ACHN (cell line): ENCODE results near the gene TRIM36.
A peak's percentile ranks its signal among the peaks of the same experiment; 100 is the strongest.

Source experiments
- DNase-seq: peaks from one replicate; pipeline ENCODE4 v3.0.0-alpha.2; 2015
- in situ Hi-C: cut with HindIII; loops from 2 replicates; pipeline ENCODE4 v1.10.0; 2017; ENCODE audit warnings: low sequenced_read_pairs, low pct_ligation_motif_present, low pct_unique_long_range_greater_than_20kb

TRIM36 gene, protein sequence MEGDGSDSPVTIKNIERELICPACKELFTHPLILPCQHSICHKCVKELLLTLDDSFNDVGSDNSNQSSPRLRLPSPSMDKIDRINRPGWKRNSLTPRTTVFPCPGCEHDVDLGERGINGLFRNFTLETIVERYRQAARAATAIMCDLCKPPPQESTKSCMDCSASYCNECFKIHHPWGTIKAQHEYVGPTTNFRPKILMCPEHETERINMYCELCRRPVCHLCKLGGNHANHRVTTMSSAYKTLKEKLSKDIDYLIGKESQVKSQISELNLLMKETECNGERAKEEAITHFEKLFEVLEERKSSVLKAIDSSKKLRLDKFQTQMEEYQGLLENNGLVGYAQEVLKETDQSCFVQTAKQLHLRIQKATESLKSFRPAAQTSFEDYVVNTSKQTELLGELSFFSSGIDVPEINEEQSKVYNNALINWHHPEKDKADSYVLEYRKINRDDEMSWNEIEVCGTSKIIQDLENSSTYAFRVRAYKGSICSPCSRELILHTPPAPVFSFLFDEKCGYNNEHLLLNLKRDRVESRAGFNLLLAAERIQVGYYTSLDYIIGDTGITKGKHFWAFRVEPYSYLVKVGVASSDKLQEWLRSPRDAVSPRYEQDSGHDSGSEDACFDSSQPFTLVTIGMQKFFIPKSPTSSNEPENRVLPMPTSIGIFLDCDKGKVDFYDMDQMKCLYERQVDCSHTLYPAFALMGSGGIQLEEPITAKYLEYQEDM

DNA sequence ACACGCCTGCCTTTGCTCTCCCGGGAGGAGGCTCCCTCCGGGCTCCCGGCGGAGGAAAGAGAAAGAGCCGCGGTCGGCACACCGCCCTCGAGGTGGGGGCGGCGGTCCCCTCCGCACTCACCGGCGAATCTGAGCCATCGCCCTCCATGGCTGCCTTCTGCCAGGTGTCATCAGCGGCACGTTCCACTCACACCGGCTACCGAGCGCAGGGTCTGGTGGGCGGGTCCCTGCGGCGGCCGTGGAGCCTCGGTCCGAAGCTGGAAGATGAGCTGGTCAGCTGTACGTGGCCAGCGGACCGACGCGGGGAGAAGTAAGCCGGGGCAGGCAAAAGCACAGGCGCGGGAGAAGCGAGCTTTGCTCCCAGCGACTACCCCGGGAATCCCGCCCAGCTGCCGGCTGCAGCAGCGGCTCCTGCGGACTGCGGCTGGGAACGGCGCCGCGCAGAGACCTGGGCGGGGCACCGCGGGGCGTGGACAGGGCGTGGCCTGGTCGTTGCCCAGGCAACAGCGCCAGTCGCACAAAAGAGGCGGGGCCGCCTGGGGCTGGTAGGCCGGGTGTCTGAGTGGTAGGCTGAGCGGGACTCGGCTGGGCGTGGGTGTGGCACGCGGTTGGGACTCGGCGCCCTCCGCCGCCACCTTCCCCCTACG is at the start of gene TRIM36:
TRIM36 (minus strand) TSS at position 422 of the 647 bp plus-strand sequence; CDS start at position 148, 274 bp downstream.
- in situ Hi-C loops: no loop called here
- peak; percentile 92 for DNase-seq

DNA sequence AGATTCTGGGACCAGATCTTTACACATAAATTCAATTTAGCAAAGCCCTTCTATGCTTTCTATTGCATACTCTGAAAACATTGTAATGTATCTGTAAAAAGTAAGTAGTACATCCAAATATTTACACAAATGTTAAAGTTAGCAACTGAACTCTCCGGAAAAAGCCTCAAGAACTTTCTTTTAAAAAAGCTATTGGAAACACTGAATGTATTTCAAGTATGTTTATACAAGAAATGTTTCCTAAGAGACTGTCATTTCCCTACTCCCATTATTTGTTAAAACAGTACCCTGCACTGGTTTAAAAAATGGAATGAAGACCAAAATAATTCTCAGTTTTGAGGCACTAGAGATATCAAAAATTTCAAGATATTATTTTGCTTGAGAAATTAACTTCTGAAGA is 44.8 kb upstream of the TRIM36 start:
- no peak for DNase-seq
- in situ Hi-C loops: no loop called here

DNA sequence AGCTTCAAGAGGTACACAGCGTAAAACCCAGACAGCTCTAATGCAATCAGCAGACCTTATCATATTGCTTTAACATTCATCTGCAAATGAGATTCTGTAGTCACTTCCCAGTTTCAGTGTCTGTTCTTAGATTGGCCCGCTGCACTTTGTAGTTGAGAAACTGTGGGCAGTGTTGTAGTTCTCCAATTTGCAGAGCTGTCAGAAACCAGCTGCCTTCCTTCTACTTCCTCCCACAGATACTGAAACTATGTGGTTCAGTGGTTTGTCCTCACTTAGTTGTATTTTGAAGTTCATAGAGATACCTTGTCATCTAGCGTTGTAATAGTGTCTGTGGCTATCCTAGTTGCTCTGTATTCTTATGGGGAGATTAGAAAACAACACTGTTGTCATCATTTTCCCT is 39.6 kb upstream of the TRIM36 start:
- DNase-seq: no peak
- in situ Hi-C loops: no loop called here

DNA sequence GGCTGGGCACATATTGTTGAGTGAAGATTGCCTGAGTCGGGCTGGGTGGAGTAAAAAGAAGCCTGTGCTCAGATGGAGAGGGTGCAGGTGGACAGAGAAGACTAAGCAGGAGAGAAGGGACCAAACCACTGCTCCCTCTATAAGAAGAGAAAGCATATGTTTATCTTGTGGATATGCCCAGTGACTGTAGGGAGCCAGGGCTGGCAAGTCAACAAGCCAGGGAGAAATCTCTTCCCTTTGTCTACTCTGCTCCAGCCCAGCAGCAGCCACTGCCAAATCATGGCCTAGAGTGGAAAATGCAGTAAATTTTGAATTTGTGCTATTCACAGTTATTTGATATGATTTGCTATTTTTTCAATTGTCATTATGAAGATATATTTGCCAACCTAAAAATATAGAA is 33.2 kb upstream of the TRIM36 start:
- DNase-seq: no peak
- in situ Hi-C loops: no loop called here

DNA sequence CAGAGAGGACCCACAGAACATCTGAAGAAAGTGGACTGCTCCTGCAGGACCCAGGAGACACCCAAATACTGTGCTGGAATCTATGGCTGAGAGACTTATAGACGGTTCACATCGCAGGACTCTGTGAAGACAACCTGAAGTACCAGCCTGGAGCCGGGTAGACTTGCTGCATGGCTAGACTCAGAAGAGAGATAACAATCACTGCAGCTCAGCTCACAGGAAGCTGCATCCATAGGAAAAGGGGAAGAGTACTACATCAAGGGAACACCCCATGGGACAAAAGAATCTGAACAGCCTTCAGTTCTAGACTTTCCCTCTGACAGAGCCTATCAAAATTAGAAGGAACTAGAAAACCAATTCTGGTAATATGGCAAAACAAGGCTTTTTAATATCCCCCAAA is 26.5 kb upstream of the TRIM36 start:
- DNase-seq: no peak
- in situ Hi-C loops: no loop called here

DNA sequence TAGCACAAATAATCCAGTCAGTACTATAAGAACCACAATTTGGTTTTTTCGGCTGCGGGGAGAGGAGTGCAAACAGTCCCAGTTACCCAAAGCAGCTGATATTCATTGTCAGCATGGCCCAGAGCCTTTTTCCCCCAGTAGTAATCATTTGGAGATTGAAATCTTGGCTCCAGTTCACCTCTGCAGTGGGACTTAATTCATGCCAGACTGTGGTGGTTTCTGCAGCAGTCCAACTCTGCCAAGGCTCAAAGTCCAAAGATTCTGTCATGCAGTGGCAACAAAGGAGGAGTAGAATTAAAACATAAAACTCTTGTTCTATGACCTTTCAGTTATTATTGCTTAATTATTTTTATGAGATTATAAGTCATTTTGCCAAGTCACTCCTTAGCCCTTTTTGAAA is 25.0 kb upstream of the TRIM36 start:
- no peak for DNase-seq
- in situ Hi-C loops: no loop called here

DNA sequence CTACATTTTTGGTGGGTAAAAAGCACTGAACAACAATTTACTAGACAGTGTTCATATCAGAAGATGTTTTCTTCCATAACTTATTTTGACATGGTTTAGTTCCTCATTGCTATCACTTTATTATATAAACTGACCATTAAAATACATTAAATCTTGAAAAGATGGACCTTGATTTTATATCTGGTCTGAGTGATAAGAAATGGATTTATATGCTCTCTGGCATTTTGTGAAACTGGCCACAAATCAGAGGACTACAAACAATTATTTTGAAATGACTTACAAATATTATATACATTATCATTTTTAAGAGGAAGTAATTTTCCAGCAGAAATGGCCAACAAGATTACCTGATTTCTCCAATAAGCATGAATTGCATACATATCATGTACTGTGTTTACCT is 23.6 kb upstream of the TRIM36 start:
- no peak for DNase-seq
- in situ Hi-C loops: no loop called here

DNA sequence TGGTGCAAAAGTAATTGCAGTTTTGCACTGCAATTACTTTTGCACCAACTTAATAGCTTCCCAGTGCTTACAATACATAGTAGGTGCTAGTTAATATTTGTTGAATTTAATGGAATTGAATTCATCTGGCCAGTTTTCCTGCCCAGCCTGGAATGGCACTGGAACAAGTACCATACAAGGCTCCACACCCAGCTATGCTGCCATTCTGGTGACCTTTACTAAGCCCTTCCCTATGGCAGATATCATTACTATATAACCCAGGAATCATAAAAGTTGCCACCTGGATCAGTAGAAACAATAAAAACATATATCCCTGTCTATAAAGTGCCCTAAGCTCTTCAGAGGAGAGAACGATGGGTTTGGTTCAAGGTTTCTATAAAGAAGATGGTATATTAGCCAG is 22.4 kb upstream of the TRIM36 start:
- DNase-seq: no peak
- in situ Hi-C loops: no loop called here

DNA sequence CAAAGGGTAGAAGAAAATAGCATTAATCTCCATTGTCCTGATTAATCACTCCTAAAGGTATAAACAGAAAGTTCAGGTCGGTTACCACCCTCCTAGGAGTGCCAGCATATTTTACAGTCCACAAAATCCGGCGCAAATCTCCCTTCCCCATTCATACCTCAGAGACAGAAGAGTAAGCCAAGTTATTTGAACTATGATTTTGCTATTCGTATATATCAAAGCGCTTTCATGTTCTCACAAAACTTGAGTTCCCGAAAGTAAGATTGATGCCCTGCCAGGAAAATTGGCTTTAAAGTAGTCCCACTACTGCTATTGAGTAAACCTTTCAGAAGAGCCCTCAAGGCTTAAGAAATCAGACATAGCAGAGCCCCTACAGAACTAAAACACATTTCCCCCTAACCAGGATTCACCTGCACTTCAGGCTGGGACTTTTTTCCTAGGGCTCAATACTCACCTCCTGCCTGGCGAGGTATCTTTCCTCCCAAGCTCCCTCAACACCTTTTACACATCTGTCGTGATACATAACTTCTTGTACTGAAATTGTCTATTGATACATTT is 21.8 kb upstream of the TRIM36 start:
- in situ Hi-C loops: no loop called here

DNA sequence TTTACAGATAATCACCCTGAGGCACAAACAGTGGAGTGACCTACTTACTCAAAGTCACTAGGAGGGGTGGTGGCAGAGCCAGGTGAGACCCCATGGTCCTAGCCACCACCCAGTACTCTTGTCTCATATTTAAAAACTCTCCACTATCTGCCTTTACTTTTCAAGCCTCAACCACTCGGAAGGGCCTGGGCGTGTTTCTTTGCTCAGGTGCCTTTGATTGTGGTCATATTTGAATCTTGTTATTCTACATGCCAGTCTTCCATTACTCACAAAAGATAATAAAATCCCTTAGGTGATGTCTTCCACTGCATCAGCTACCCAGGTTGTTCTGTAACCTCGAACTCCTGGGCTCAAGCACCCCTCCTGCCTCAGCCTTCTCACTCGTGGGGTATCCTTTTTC is 20.7 kb upstream of the TRIM36 start:
- no peak for DNase-seq
- in situ Hi-C loops: no loop called here

More for the DNA sequence above, 21.8 kb upstream of the TRIM36 start:
- no peak for DNase-seq

DNA sequence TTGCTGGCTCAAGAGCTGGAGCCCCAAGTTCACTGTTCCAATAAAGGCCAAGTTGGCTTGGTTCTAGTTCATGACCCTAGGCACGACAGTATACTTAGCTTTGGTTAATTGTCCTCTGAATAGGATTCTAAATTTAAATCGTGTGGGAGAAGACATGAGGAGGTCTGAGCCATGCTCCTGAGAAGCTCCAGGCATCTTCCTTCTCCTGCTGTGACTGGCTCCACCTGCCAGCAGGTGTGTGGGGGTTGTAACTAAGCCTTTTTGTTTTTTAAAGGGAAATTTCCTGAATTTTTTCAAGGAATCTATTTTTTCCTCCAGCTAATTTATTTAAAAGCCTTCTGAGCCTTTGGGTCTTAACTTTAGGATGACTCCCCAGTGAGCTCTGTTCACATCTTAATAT is 20.2 kb upstream of the TRIM36 start:
- in situ Hi-C loops: no loop called here
- DNase-seq: no peak

DNA sequence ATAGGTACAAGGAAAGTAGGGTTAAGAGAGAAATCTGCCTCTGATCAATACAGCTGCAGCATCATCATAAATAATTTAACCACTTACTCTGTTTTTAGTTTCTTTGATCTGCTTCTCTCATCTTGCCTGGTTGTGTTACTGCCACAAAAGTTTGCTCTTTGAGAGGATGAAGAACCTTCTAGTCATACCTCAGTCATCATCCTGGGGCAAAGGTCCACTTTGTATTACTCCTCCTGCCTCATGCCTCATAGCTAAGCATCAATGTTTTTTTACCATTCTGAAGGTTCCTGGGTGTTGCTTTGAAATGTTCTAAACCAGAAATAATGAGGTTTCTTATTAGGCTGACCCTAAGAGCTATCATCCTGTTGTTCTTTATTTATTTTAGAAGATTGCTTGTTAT is 17.1 kb upstream of the TRIM36 start:
- in situ Hi-C loops: no loop called here
- DNase-seq: no peak

DNA sequence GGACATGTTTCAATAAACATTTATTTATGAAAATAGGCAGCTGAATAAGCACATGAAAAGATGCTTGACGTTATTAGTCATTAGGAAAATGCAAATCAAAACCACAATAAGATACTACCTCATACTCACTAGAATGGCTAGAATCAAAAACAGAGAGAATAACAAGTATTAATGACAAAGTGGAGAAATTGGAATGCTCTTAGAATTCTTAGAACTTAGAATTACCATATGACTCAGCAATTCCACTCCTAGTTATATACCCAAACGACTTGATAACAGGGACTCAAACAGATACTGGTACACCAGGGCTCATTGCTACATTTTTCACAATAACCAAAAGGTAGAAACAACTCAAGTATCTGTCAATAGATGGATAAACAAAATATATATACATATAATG is 15.1 kb upstream of the TRIM36 start:
- no peak for DNase-seq
- in situ Hi-C loops: no loop called here

DNA sequence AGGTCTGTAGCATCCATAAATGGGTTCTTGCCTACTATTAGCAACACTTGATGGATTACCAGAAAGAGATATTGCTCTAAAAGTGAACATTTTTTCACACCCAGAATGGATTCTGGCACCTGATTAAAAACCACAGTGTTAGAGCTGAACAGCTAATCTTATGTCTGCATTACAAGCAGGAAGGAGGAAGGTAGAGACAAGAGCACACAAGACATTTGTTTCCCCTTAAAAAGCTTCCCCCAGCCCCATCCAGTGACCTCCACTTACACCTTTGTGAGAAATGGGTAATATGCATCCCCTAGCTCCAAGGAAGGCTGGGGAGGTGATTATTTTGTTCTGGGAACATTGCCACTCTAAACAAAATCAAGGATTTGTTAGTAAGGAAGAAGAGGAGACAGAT is 12.0 kb upstream of the TRIM36 start:
- in situ Hi-C loops: no loop called here
- no peak for DNase-seq

DNA sequence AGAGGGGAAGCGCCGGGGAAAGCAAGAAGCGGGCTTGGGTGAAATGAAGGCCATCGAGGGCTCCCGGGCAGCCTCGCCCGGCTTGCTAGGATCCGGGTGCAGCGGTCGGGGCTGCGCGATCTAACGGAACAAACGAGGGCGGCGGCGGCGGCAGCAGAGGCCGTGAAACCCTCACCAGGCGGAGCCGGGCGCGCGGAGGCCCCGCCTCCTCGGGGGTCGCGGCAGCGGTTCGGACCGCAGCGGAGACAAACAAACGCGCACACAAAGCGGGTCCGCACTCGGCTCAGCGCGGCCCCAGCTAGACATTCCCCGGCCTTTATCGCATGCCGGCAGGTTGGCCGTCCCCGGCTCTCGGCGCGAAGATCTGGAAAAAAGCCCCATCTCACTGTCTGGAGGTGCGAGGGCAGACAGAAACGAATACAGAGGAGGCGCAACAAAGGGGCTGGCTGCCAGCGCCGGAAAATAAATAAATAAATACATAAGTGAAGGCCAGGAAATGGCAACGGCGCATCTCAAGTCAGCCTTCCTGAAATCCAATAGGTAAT is 10.5 kb upstream of the TRIM36 start:
- in situ Hi-C loops: no loop called here
- DNase-seq: peak; percentile 19

DNA sequence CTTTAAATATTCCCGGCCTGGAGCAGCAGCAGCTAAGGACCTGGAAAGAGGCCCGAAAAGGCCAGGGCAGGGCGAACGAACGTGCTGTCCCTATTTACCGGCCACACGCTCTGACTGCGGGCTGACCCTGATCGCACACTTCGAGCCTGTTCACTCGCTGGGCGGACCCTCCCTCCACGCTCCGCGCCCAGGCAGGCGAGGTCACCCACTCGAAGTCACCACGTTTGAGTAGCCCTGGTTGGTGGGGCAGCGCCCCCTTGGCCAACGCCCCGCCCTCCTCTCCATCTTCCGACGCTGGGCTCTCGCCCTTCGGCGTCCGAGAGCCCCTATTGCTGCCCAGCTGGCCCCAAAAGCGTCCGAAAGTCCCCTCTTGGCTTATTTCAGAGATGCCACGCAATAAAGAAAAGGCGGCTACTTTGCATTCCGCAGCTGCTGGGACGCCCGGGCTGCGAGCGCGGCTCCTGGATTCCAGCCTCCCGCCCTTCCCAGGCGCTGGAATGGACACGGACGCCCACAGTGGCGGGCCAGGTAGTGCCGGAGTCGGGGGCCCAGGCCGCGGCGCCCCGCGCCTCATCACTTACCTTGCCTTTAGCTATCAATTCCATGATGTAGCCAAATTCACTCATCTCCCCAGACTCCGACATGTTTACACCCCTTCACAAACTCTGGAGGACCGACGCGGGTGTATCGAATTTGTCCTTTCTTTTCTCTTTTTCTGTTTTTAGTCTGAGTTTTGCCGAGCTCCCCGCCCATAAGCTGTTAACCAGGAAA is 9.9 kb upstream of the TRIM36 start:
- DNase-seq: no peak
- in situ Hi-C loops: no loop called here

DNA sequence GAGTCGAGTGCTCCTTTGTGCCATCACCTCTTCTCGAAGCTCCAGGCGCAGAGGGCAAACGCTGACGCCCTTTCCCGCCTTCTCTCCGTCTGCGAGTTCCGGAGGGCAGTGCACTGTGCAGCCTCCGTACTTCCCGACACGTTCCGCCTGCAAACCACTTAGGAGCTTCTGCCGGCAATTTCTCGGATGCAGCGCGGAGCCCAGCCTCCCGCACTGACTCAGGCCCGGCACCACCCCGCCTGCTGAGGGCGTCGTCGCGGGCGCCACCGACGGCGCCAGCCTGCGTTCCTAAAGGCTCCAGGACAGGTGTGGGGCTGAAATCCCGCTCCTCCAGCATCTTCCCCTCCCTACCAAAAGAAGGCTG is 9.3 kb upstream of the TRIM36 start:
- no peak for DNase-seq
- in situ Hi-C loops: no loop called here

DNA sequence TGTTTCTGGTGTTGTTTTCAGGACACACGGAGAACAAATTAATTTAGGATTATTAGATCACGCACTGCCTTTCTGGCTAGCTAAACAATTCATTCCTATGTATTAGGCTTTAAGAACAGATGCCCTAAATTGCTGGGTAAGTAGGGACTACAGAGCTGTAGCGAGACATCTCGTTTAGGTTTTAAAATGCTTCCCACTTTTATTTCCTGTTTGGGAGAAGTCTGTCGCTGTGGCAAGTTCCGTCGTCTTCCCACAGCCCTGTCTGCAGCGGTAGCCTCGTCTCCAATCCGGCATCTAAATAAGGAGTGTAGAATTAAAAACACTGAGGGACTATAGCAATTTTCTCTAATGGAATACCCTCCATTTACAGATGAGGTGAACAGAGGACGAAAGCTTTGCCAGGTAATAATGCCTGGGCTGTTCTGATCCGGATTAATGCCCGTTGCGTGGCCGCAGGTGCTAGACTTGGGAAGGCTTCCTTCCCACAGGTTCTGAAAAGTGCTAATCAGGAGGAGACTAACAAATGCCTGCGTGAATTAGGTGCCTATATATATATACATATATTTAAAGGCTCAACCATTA is 1.3 kb upstream of the TRIM36 start:
- DNase-seq: no peak
- in situ Hi-C loops: no loop called here
